Natural killer cell (primary cell): ENCODE results near the gene SNAPC2. TPM values are rescaled to one million over a fixed set of nuclear protein-coding genes. Genes with fewer than 3 reads are reported as not detected.

ENCODE experiments used
- ATAC-seq, 3 donors: fragments of 150-1000 bp in 2 of 3; fragments of 200-7000 bp in 1 of 3; cut with Tn5 transposase; 1 replicate in 1 of 3; 2 replicates in 2 of 3; pipeline ENCODE4 v1.10.0; 2021; ENCODE audit warnings: mild to moderate bottlenecking in 2 of 3, moderate library complexity in 2 of 3
- DNase-seq, 2 donors: peaks; one replicate each; pipeline versions ENCODE4 v3.0.0 to v3.0.0-alpha.2; 2013 to 2021; ENCODE audit warnings: mixed read lengths in 1 of 2
- H3K27ac ChIP-seq: one replicate; pipeline ENCODE4 v1.5.1; 2013; ENCODE audit warnings: mild to moderate bottlenecking, low read length
- H3K27me3 ChIP-seq: one replicate; pipeline ENCODE4 v1.6.1; 2013; ENCODE audit warnings: low read length; ENCODE audit not compliant: control insufficient read depth, insufficient read depth
- H3K36me3 ChIP-seq: one replicate; pipeline ENCODE4 v1.6.1; 2013; ENCODE audit warnings: low read length; ENCODE audit not compliant: control insufficient read depth, insufficient read depth
- H3K4me1 ChIP-seq: one replicate; pipeline ENCODE4 v1.6.1; 2013; ENCODE audit warnings: low read length; ENCODE audit not compliant: control insufficient read depth, insufficient read depth
- H3K4me3 ChIP-seq: one replicate; pipeline ENCODE4 v1.5.1; 2013; ENCODE audit warnings: low read length
- H3K9me3 ChIP-seq: one replicate; pipeline ENCODE4 v1.6.1; 2013; ENCODE audit warnings: low read length; ENCODE audit not compliant: control insufficient read depth, insufficient read depth
- H3K27ac Mint-ChIP-seq, 2 donors: one replicate each; pipeline ENCODE4 v1.8.0; 2022; ENCODE audit warnings: mild to moderate bottlenecking in 2 of 2, mixed read lengths in 2 of 2, moderate library complexity in 1 of 2
- H3K27me3 Mint-ChIP-seq, 2 donors: one replicate each; pipeline ENCODE4 v1.8.0; 2022; ENCODE audit warnings: low read depth in 2 of 2, mixed read lengths in 2 of 2
- H3K36me3 Mint-ChIP-seq: one replicate; pipeline ENCODE4 v1.8.0; 2022; ENCODE audit warnings: mixed read lengths
- H3K4me1 Mint-ChIP-seq, 2 donors: one replicate each; pipeline ENCODE4 v1.8.0; 2022; ENCODE audit warnings: mixed read lengths in 2 of 2
- H3K4me3 Mint-ChIP-seq: one replicate; pipeline ENCODE4 v1.8.0; 2022; ENCODE audit warnings: mild to moderate bottlenecking, moderate library complexity, mixed read lengths
- H3K9me3 Mint-ChIP-seq, 2 donors: one replicate each; pipeline ENCODE4 v1.8.0; 2022; ENCODE audit warnings: mixed read lengths in 2 of 2
- WGBS: methylation state at CpG from one replicate; pipeline ENCODE4 v1.1.7; 2013; ENCODE audit warnings: missing lambda C conversion rate; ENCODE audit not compliant: insufficient coverage; 5-methylcytosine and 5-hydroxymethylcytosine counted together
- intact Hi-C: fragments of 100-400 bp; cut with micrococcal nuclease; formaldehyde crosslinking; loops from one replicate; pipeline ENCODE4 v1.14.2; 2022
- total RNA-seq, 4 donors: library from RNA; stranded (reverse); fragments of 120-200 nt in 1 of 4; gene quantifications; one replicate each; pipeline versions ENCODE4 v1.2.3 to v1.2.4, GENCODE V29; 2013 to 2022
- TF ChIP-seq, protein P1 (sequence below): fragments of 200-600 bp; IDR thresholded peaks from one replicate; pipeline ENCODE4 v1.8.0; 2022; ENCODE audit warnings: antibody characterized with exemption

Gene SNAPC2
- total RNA-seq, 3 donors from 2014 or later (not counting 1 experiment from before 2014, with no cell fraction given), result 22.1 to 32.4 (median 27.1) TPM

- ATAC-seq (peak; percentile 39 to 62 (median 44)), DNase-seq (peak; percentile 84 to 93)
- Histone ChIP-seq H3K4me3 (peak overlapping the region; percentile 91), H3K36me3 (peaks cover 9% of the 10 kb centered on the region), H3K4me1 (peaks cover 20% of the 10 kb centered on the region), H3K27ac (peak overlapping the region; percentile 97), H3K9me3 (no peaks in the 10 kb centered on the region), H3K27me3 (no peaks in the 10 kb centered on the region)
- 31% methylated on average over 18 of the region's 18 CpGs for WGBS
- Mint-ChIP-seq H3K9me3 (no peaks in the 10 kb centered on the region), H3K27me3 (peaks cover 0 to 4% of the 10 kb centered on the region in 2 donors), H3K4me3 (peak overlapping the region; percentile 95), H3K36me3 (peaks cover 6% of the 10 kb centered on the region), H3K27ac (peak overlapping the region; percentile 98 to 100), H3K4me1 (peaks cover 15 to 30% of the 10 kb centered on the region in 2 donors)
- TF ChIP-seq, protein P1, sequence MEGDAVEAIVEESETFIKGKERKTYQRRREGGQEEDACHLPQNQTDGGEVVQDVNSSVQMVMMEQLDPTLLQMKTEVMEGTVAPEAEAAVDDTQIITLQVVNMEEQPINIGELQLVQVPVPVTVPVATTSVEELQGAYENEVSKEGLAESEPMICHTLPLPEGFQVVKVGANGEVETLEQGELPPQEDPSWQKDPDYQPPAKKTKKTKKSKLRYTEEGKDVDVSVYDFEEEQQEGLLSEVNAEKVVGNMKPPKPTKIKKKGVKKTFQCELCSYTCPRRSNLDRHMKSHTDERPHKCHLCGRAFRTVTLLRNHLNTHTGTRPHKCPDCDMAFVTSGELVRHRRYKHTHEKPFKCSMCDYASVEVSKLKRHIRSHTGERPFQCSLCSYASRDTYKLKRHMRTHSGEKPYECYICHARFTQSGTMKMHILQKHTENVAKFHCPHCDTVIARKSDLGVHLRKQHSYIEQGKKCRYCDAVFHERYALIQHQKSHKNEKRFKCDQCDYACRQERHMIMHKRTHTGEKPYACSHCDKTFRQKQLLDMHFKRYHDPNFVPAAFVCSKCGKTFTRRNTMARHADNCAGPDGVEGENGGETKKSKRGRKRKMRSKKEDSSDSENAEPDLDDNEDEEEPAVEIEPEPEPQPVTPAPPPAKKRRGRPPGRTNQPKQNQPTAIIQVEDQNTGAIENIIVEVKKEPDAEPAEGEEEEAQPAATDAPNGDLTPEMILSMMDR, result peak; percentile 97
- intact Hi-C loops, result loop anchor here (1.0 kb wide), 2 partner anchors 214 to 309 kb away; no protein-coding TSS in a partner anchor
Observed at GRCh38 chr19:7944177-7944761, 24.1 kb downstream of the SNAPC2 start.

- WGBS, result 96% methylated on average over 4 of the region's 4 CpGs
- intact Hi-C loops, result no loop called here
Observed at GRCh38 chr19:7947939-7948338, 27.8 kb downstream of the SNAPC2 start.

GRCh38 chr19:7953060-7953459 is 32.9 kb downstream of the SNAPC2 start:
- intact Hi-C loops, result no loop called here
- ATAC-seq (no peak), DNase-seq (no peak)
- Mint-ChIP-seq H3K4me1 (no peaks in the 10 kb centered on the region), H3K4me3 (no peak overlapping the region), H3K36me3 (no peaks in the 10 kb centered on the region), H3K9me3 (no peaks in the 10 kb centered on the region), H3K27me3 (no peaks in the 10 kb centered on the region), H3K27ac (no peak overlapping the region)
- Histone ChIP-seq H3K27me3 (no peaks in the 10 kb centered on the region), H3K4me1 (no peaks in the 10 kb centered on the region), H3K36me3 (no peaks in the 10 kb centered on the region), H3K4me3 (no peak overlapping the region), H3K27ac (no peak overlapping the region), H3K9me3 (no peaks in the 10 kb centered on the region)
- TF ChIP-seq, protein P1, result no peak
- 34% methylated on average over 3 of the region's 3 CpGs for WGBS

More at GRCh38 chr19:7947939-7948338, 27.8 kb downstream of the SNAPC2 start:
- no peak overlapping the region for H3K27ac Mint-ChIP-seq
- ATAC-seq (no peak), DNase-seq (no peak)
- no peaks in the 10 kb centered on the region for H3K9me3 Mint-ChIP-seq
- no peak overlapping the region for H3K4me3 Mint-ChIP-seq
- Histone ChIP-seq H3K27ac (no peak overlapping the region), H3K9me3 (no peaks in the 10 kb centered on the region), H3K4me1 (peaks cover 10% of the 10 kb centered on the region), H3K27me3 (no peaks in the 10 kb centered on the region), H3K36me3 (no peaks in the 10 kb centered on the region), H3K4me3 (no peak overlapping the region)
- TF ChIP-seq, protein P1, result no peak
- H3K36me3 Mint-ChIP-seq, result no peaks in the 10 kb centered on the region
- H3K27me3 Mint-ChIP-seq, result peaks cover 0 to 4% of the 10 kb centered on the region in 2 donors
- H3K4me1 Mint-ChIP-seq, result peaks cover 15 to 19% of the 10 kb centered on the region in 2 donors

DNA sequence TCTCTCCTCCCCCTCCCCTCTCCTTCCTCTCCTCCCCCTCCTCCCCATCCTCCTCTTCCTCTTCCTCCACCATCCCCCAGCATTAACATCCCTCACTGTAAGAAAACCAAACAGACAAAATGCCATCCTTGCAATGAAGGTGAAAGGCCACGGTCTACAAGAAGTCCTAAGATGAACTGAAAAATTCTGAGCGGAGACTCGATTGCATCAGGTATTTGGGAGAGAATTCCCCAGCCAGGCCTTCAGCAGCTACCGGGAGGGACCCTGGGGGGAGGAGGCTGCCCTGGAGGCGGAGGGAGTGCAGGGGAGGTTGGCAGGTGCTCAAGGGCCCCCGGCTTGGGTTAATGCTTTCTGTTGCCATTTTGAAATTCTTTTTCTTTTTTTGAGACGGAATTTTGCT is 33.4 kb downstream of the SNAPC2 start:
- H3K36me3 Mint-ChIP-seq, result no peaks in the 10 kb centered on the region
- TF ChIP-seq, protein P1, result no peak
- H3K27me3 ChIP-seq, result no peaks in the 10 kb centered on the region
- no peak overlapping the region for H3K4me3 ChIP-seq
- H3K27ac ChIP-seq, result no peak overlapping the region
- H3K36me3 ChIP-seq, result no peaks in the 10 kb centered on the region
- H3K4me1 ChIP-seq, result no peaks in the 10 kb centered on the region
- 92% methylated on average over 7 of the region's 7 CpGs for WGBS
- H3K9me3 ChIP-seq, result no peaks in the 10 kb centered on the region
- ATAC-seq (no peak), DNase-seq (no peak)
- intact Hi-C loops, result no loop called here
- no peaks in the 10 kb centered on the region for H3K27me3 Mint-ChIP-seq
- H3K4me1 Mint-ChIP-seq, result no peaks in the 10 kb centered on the region
- H3K4me3 Mint-ChIP-seq, result no peak overlapping the region
- H3K27ac Mint-ChIP-seq, result no peak overlapping the region
- H3K9me3 Mint-ChIP-seq, result no peaks in the 10 kb centered on the region
